Measurements from ENCODE around the gene TMEM44. TPM values are rescaled to one million over a fixed set of nuclear protein-coding genes. Genes with fewer than 3 reads are reported as not detected.

TMEM44 gene
- total RNA-seq, 1 donor from 2014 or later = 3.3 TPM

- no peaks in the 10 kb centered on the region for H3K4me1 Mint-ChIP-seq
- DNase-seq (no peak), ATAC-seq (ENCODE audit: low read depth) (no peak)
- H3K9me3 Mint-ChIP-seq = no peaks in the 10 kb centered on the region
- no peak for TF ChIP-seq CTCF (IDR thresholded peaks at IDR 0.05)
- no peaks in the 10 kb centered on the region for H3K27me3 Mint-ChIP-seq
- intact Hi-C loops (cut with micrococcal nuclease) = no loop called here
- no peaks in the 10 kb centered on the region for H3K36me3 Mint-ChIP-seq (ENCODE audit: low read depth)
- ChIA-PET POLR2A (no interaction called here), CTCF (no interaction called here)
- no peak overlapping the region for H3K27ac Mint-ChIP-seq
- no peak overlapping the region for H3K4me3 Mint-ChIP-seq
Observed at GRCh38 chr3:194612221-194612620, 21.0 kb downstream of the TMEM44 start.

DNA sequence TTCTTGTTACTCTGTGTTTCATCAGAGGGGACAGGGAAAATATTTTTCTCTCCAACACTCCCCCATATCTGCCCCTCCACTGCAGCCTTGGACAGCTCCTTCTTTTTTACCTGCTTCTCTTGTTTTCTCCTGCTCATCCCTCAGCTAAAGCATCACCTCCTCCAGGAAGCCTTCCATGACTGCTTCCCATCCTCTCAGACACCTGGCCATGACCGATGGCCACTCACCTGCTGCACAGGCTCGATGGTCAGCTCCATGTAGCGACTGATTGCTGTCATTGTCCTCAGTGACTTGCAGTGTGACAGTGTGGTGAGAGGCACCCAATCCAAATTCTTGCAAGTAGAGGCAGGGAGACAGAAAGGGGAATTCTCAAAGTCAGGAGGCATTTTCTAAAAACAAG, 22.5 kb downstream of the TMEM44 start:
- ATAC-seq (ENCODE audit: low read depth) (no peak), DNase-seq (no peak)
- POLR2A ChIA-PET = no interaction called here
- CTCF ChIA-PET = interaction anchor here (0.5 kb wide), 1 partner anchor 16 kb away, joined by 4 read pairs; no protein-coding TSS in a partner anchor
- no peak for TF ChIP-seq CTCF (IDR thresholded peaks at IDR 0.05)
- Mint-ChIP-seq H3K9me3 (no peaks in the 10 kb centered on the region), H3K4me1 (no peaks in the 10 kb centered on the region), H3K27ac (no peak overlapping the region), H3K4me3 (no peak overlapping the region), H3K36me3 (ENCODE audit: low read depth) (no peaks in the 10 kb centered on the region), H3K27me3 (no peaks in the 10 kb centered on the region)
- intact Hi-C loops (cut with micrococcal nuclease) = no loop called here

DNA sequence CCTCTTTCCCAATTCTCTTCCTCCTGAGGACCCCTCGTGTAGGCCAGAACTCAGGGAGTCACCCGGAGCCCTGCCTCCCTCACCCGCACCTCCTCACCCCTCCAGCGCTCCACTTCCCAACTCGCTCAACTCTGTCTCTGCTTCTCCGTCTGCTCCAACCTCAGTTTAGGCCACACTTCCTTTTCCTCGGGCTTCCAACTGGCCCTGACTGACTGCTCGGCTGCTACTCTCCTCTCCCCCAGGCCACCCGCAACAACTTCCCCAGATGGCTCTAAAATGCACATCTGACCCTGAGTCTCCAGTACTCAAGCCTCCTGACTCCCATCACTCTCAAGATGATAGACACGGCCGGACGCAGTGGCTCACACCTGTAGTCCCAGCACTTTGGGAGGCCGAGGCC, 23.6 kb downstream of the TMEM44 start:
- H3K27ac Mint-ChIP-seq = no peak overlapping the region
- no peaks in the 10 kb centered on the region for H3K9me3 Mint-ChIP-seq
- H3K4me3 Mint-ChIP-seq = no peak overlapping the region
- ATAC-seq (ENCODE audit: low read depth) = no peak
- no peak for DNase-seq
- TF ChIP-seq CTCF (IDR thresholded peaks at IDR 0.05) = no peak
- ChIA-PET CTCF (no interaction called here), POLR2A (interaction anchor here (0.6 kb wide), 1 partner anchor 26 kb away, joined by 3 read pairs; no protein-coding TSS in a partner anchor)
- H3K4me1 Mint-ChIP-seq = no peaks in the 10 kb centered on the region
- no peaks in the 10 kb centered on the region for H3K36me3 Mint-ChIP-seq (ENCODE audit: low read depth)
- intact Hi-C loops (cut with micrococcal nuclease) = no loop called here
- H3K27me3 Mint-ChIP-seq = no peaks in the 10 kb centered on the region

DNA sequence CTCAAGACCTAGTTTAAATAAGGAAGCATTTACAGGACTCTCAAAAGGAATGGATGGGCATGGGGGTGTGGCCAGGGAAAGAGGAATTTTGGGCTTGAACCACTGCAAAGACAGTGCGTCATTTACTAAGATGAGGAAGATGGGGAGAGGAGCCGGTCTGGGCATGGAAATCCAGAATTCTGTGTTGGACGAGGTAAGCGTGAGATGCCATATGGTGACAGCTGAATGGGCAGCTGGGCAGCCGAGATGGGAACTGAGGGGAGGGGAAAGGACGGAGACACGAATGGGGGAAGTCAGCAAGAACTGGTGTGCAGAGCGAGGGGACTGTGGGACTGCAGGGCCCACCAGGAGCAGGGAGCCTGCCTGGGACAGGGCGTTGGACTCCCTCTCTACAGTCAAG, 24.2 kb downstream of the TMEM44 start:
- CTCF ChIA-PET = no interaction called here

GRCh38 chr3:194607592-194608389, 25.4 kb downstream of the TMEM44 start:
- ChIA-PET POLR2A (no interaction called here), CTCF (no interaction called here)
- Mint-ChIP-seq H3K4me1 (no peaks in the 10 kb centered on the region), H3K27ac (no peak overlapping the region), H3K4me3 (no peak overlapping the region), H3K36me3 (ENCODE audit: low read depth) (no peaks in the 10 kb centered on the region), H3K27me3 (no peaks in the 10 kb centered on the region), H3K9me3 (no peaks in the 10 kb centered on the region)
- ATAC-seq (ENCODE audit: low read depth) (no peak), DNase-seq (no peak)
- intact Hi-C loops (cut with micrococcal nuclease) = no loop called here
- no peak for TF ChIP-seq CTCF (IDR thresholded peaks at IDR 0.05)

More for the DNA sequence above, 24.2 kb downstream of the TMEM44 start:
- intact Hi-C loops (cut with micrococcal nuclease) = no loop called here
- POLR2A ChIA-PET = no interaction called here
- Mint-ChIP-seq H3K9me3 (no peaks in the 10 kb centered on the region), H3K27ac (no peak overlapping the region), H3K4me3 (no peak overlapping the region), H3K27me3 (no peaks in the 10 kb centered on the region), H3K36me3 (ENCODE audit: low read depth) (no peaks in the 10 kb centered on the region), H3K4me1 (no peaks in the 10 kb centered on the region)
- no peak for TF ChIP-seq CTCF (IDR thresholded peaks at IDR 0.05)
- ATAC-seq (ENCODE audit: low read depth) (no peak), DNase-seq (no peak)
